AG04449 (cell line): ENCODE results near the gene YIF1A.
"Not testable (repeated sequence)": the region's sequence is repeated elsewhere in the genome, so short reads cannot be mapped to it uniquely, and the experiment has no call there.

Experiments used
- CTCF ChIA-PET: fragments of 350-600 bp; formaldehyde crosslinking; extraction: SDS; loops from one replicate; lab custom pipeline; 2021; ENCODE audit warnings: antibody characterized with exemption; lab: Yijun Ruan, JAX
- POLR2A ChIA-PET: fragments of 400-600, 350-600 bp; formaldehyde crosslinking; extraction: SDS; loops from one replicate; lab custom pipeline; 2020; ENCODE audit warnings: antibody characterized with exemption, inconsistent platforms; lab: Yijun Ruan, JAX
- DNase-seq: peaks from one replicate; pipeline ENCODE4 v3.0.0-alpha.2; 2010; ENCODE audit warnings: low read depth, low spot score
- H3K4me3 ChIP-seq: 2 replicates; pipeline ENCODE4 v1.5.1; 2011; ENCODE audit warnings: low read depth, mild to moderate bottlenecking, control low read depth, low read length
- CTCF ChIP-seq: IDR thresholded peaks from one replicate; pipeline ENCODE4 v1.5.1; 2011; ENCODE audit warnings: mild to moderate bottlenecking, moderate library complexity, low read length, control low read depth, inconsistent platforms; ENCODE audit not compliant: insufficient read depth; ENCODE audit errors: missing control alignments

YIF1A gene

DNA sequence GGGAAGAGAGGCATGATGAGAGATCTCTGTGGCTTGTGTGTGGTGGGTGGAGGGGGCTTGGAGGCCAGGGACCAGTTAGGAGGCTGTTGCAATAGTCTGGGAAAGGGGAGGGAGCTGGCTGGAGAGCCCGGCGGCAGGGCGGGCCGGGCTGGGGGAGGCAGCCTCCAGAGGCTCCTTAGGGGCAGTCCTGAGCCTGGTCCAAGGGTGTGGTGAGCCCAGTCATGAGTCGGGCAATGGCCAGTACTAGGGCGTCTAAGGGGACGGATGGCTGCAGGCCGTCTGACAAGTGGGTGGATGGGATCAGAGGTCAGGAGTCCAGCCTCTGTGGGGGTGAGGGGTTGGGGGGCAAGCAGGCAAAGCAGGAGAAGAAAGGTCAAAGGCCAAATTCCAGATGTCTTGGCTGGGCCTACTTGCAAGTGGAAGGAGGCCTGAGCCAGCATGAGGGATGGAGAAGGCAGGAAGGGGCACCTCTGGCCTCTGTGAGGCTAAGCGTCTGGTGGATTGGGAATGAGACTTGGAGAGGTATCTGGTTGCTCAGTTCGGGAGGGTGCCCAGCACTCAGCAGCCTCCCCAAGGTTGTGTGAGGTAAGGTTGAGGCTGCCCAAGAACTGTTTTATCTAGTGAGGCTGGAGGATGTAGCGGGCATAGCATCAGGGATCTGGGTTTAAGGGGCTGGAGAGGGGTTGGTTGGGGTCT, 33.9 kb upstream of the YIF1A start:
- CTCF ChIA-PET = interaction anchor here (1.7 to 2.0 kb wide), 2 partner anchors 10 to 13 kb away, joined by 6 to 18 read pairs; partner anchors contain the start of gene RIN1
- H3K4me3 ChIP-seq = no peak overlapping the region
- POLR2A ChIA-PET = interaction anchor here (1.7 kb wide), 1 partner anchor 10 kb away, joined by 7 read pairs; no protein-coding TSS in a partner anchor
- no peak for TF ChIP-seq CTCF
- DNase-seq = no peak

DNA sequence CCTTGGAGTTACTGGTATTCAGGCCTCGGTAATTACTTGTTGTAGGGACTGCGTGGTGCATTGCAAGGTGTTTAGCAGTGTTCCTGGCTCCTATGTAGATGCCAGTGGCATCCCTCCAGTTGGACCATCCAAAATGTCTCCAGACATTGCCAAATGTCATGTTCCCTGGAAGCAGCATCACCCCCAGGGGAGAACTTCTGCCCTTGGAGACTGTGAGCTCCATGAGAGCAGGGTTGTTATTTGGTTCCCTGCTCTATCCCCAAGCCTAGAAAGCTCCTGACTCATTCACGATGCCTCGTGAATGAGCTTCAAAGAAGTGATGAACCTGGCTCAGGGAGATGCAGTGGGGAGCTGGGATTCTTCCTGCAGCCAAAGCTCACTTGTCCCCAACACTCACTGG, 32.7 kb upstream of the YIF1A start:
- H3K4me3 ChIP-seq = no peak overlapping the region
- ChIA-PET POLR2A (interaction anchor here (1.7 kb wide), 1 partner anchor 9 kb away, joined by 7 read pairs; no protein-coding TSS in a partner anchor), CTCF (interaction anchor here (1.7 to 2.0 kb wide), 2 partner anchors 9 to 14 kb away, joined by 6 to 18 read pairs; partner anchors contain the start of gene RIN1)
- no peak for TF ChIP-seq CTCF
- no peak for DNase-seq

- POLR2A ChIA-PET = not testable (repeated sequence)
Measured at GRCh38 chr11:66320748-66321147, 31.8 kb upstream of the YIF1A start.

DNA sequence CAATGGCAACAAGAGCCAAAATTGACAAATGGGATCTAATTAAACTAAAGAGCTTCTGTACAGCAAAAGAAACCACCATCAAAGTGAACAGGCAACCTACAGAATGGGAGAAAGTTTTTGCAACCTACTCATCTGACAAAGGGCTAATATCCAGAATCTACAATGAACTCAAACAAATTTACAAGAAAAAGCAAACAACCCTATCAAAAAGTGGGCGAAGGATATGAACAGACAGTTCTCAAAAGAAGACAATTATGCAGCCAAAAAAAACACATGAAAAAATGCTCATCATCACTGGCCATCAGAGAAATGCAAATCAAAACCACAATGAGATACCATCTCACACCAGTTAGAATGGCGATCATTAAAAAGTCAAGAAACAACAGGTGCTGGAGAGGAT, 31.3 kb upstream of the YIF1A start:
- DNase-seq, H3K4me3 ChIP-seq, POLR2A ChIA-PET, CTCF ChIA-PET: not testable (repeated sequence)

More at GRCh38 chr11:66320748-66321147, 31.8 kb upstream of the YIF1A start:
- DNase-seq, H3K4me3 ChIP-seq, CTCF ChIA-PET: not testable (repeated sequence)

- CTCF ChIA-PET = interaction anchor here (0.9 to 2.7 kb wide), 8 partner anchors 8 to 70 kb away, joined by 3 to 14 read pairs (median 7); partner anchors contain the start of gene RIN1
Measured at GRCh38 chr11:66318600-66318970, 29.6 kb upstream of the YIF1A start.

DNA sequence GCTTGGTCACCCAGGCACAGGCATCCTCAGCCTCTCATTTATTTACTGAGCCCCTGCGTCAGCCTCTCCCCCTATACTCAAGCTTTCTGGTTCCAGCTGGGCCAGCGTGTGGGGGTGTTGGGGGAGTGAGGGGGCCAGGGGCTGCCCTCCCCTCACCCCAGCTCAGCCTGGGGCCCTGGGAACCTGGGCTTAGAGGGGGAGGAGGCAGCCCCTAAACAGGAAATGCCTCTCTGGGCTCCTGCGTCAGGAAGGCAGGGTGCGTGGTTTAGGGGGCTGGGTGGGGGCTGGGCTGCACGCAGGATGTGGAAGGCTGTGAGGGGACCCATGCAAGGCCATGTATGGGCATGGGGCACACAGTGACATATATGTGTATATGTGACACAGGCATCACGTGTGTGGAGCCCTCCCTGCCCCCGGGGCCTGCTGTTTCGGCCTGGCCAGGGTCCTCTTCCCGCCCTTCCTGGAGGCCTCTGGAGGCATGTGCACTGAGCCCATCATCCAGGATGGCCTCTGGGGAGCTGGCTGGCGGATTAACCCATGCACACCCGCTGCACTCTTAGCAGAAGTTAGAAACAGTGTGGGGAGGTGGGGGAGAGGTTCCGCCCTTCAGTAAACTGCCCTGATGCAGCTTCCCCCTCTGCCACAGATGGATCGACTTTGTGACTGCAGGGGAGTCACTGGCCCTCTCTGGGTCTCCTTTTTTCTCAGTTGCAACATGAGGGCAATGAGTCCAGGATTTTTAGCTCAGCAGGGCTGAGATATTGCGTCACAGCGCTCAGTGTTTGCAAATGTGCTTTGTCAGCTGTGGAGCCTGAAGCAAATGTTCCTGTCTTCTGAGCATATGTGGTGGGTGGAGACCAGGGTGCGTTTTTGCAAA, 29.0 kb upstream of the YIF1A start:
- DNase-seq = no peak
- ChIA-PET POLR2A (interaction anchor here (0.6 to 4.1 kb wide), 6 partner anchors 8 to 39 kb away, joined by 3 to 64 read pairs (median 8); partner anchors contain the start of genes RIN1 and YIF1A), CTCF (interaction anchor here (0.6 to 2.7 kb wide), 10 partner anchors 9 to 121 kb away, joined by 3 to 14 read pairs (median 6); partner anchors contain the start of genes MRPL11 and RIN1)
- peak overlapping the region; percentile 36 for H3K4me3 ChIP-seq
- no peak for TF ChIP-seq CTCF

More at GRCh38 chr11:66318600-66318970, 29.6 kb upstream of the YIF1A start:
- H3K4me3 ChIP-seq = no peak overlapping the region
- no peak for TF ChIP-seq CTCF
- no peak for DNase-seq
- POLR2A ChIA-PET = interaction anchor here (2.7 to 4.1 kb wide), 2 partner anchors 7 to 17 kb away, joined by 29 to 64 read pairs; partner anchors contain the start of gene RIN1
